ENCODE data around the gene LPAR1. TPM values are rescaled to one million over a fixed set of nuclear protein-coding genes. Genes with fewer than 3 reads are reported as not detected.

The LPAR1 gene
- total RNA-seq, 1 donor from 2014 or later, result 0.56 TPM

DNA sequence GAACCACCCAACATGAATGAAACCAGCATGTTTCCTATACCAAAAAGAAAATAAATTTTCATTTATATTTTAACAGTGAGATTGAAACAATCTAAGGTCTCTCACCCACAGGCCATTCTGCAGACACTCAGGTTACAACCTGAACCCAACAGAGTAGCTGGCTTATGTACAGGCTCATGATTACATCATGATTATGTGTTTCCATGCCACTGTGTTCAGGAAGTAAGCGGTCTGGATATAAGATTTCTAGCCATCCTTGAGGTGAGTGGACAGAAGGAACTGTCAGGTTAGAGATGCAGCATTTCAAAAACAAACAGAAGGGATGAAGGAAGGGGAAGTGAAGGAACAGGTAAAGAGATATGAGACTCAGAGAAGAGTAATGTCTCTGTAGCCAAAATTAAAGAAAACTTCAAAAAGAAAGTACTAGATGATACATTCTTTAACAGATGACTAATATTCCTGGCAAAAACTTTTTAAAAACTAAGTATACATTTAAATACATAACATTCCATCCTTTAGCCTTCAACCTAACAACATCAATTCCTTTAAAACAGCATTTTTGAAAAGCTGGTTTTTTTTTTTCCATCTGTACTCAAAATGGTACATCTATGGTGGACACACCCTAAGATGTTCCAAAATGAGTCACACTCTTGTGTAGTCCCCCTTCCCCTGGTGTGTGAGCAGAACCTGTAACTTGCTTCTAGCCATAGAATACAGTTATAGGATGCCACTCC lies 119.8 kb downstream of the LPAR1 start:
- Mint-ChIP-seq H3K4me3 (ENCODE audit: unreplicated experiment) (no peak overlapping the region), H3K36me3 (ENCODE audit: unreplicated experiment) (peaks cover 4% of the 10 kb centered on the region), H3K27me3 (ENCODE audit: unreplicated experiment) (no peaks in the 10 kb centered on the region), H3K27ac (ENCODE audit: unreplicated experiment) (no peak overlapping the region), H3K4me1 (ENCODE audit: low read depth, unreplicated experiment) (no peaks in the 10 kb centered on the region), H3K9me3 (ENCODE audit: unreplicated experiment) (peaks cover 3% of the 10 kb centered on the region)
- no peak for DNase-seq
- TF ChIP-seq, protein P1, sequence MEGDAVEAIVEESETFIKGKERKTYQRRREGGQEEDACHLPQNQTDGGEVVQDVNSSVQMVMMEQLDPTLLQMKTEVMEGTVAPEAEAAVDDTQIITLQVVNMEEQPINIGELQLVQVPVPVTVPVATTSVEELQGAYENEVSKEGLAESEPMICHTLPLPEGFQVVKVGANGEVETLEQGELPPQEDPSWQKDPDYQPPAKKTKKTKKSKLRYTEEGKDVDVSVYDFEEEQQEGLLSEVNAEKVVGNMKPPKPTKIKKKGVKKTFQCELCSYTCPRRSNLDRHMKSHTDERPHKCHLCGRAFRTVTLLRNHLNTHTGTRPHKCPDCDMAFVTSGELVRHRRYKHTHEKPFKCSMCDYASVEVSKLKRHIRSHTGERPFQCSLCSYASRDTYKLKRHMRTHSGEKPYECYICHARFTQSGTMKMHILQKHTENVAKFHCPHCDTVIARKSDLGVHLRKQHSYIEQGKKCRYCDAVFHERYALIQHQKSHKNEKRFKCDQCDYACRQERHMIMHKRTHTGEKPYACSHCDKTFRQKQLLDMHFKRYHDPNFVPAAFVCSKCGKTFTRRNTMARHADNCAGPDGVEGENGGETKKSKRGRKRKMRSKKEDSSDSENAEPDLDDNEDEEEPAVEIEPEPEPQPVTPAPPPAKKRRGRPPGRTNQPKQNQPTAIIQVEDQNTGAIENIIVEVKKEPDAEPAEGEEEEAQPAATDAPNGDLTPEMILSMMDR (IDR thresholded peaks at IDR 0.05; ENCODE audit: partially characterized antibody, unreplicated experiment), result no peak

DNA sequence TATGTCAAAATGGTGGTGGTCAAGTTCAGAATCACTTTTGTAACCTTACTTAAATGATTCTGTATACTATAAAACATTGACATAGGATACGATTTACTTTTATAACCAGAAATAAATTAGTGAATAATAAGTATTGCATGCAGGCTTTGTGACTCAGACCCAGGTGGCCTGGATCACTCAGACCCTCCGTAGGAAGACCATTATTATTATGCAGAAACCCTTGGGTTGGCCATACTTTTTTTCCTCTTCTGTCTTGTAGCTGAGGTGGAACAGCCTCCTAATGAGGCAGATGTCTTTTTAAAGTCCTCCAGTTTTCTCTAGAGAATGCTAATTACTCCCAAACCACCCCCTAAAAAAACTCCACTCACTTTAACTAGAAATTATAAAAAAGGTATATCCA lies 121.9 kb downstream of the LPAR1 start:
- no peak overlapping the region for H3K27ac Mint-ChIP-seq (ENCODE audit: unreplicated experiment)
- peaks cover 4% of the 10 kb centered on the region for H3K36me3 Mint-ChIP-seq (ENCODE audit: unreplicated experiment)
- TF ChIP-seq, protein P1 (IDR thresholded peaks at IDR 0.05; ENCODE audit: partially characterized antibody, unreplicated experiment), result no peak
- no peak overlapping the region for H3K4me3 Mint-ChIP-seq (ENCODE audit: unreplicated experiment)
- H3K9me3 Mint-ChIP-seq (ENCODE audit: unreplicated experiment), result peaks cover 3% of the 10 kb centered on the region
- DNase-seq, result no peak
- H3K27me3 Mint-ChIP-seq (ENCODE audit: unreplicated experiment), result no peaks in the 10 kb centered on the region
- H3K4me1 Mint-ChIP-seq (ENCODE audit: low read depth, unreplicated experiment), result no peaks in the 10 kb centered on the region

DNA sequence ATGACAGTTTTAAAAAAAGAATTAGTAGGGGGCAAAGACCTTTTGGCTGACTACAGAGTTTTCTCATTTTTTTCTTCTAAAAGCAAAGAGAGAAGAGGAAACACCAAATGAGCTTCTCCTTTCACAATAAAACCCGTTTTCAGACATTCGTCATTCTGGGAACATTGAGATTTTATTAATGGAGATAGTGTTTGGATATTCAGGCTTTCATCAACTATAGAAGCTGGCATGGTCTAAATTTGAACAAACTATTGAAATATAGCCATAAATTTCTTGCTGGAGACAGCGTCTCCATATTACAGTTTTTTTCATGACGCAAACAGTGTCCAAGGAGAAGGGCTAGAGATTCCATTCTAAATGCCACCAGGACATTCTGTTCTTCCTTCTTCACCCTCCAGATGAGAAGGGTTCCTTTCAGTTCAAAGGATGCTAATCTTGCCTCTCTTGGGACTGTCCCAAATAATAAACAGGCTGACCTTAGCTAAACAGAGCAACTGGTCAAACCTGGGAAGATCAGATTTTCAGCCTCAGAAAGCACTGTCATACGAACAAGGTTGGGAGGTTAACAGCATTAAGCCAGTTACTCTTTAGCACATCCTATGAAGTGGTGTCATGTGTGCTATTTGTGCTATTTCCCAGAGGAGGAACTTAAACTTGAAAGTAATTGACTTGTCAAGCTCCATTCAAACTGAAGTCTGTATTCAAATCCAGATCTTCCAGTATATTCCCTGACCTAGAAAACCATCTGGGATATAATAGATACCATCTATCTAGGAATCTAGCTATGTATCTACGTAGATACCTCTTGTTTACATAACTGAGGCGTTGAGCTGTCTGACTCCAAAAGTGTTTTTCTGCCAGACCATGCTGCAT lies 125.6 kb downstream of the LPAR1 start:
- Mint-ChIP-seq H3K4me3 (ENCODE audit: unreplicated experiment) (no peak overlapping the region), H3K27me3 (ENCODE audit: unreplicated experiment) (no peaks in the 10 kb centered on the region), H3K4me1 (ENCODE audit: low read depth, unreplicated experiment) (no peaks in the 10 kb centered on the region), H3K27ac (ENCODE audit: unreplicated experiment) (no peak overlapping the region), H3K36me3 (ENCODE audit: unreplicated experiment) (peaks cover 17% of the 10 kb centered on the region), H3K9me3 (ENCODE audit: unreplicated experiment) (peaks cover 1% of the 10 kb centered on the region)
- TF ChIP-seq, protein P1 (IDR thresholded peaks at IDR 0.05; ENCODE audit: partially characterized antibody, unreplicated experiment), result no peak
- DNase-seq, result no peak

DNA sequence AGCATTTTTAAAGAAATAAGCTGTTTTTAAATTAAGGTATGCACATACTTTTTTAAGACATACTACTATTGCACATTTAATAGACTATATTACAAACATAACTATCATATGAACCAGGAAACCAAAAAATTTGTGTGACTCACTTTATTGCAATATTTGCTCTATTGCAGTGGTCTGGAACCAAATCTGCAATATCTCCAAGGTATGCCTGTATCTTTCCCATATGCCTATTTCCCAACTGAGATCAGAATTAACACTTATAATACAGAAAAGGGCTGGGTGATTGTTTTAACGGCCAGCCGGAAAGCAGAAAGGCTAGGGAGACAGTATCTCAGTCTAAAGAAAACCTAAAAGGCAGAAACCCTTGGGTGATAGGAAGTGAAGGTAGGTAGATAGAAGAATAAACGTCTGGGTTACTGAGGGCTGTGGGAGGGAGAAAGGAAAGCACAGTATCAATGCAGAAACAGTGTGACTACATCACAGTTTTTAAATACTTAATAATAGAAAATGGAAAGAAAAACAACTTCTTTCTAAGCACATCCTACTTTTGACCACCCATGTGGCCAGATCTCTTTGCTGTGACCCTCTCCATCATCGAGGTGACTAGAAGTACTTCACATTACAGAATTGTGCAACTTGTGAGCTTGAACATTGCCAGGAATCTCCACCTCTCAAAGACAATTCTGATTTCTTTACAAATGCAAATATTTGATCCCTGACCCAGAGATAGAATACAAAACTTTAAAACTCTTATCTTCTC lies 126.4 kb downstream of the LPAR1 start:
- H3K36me3 Mint-ChIP-seq (ENCODE audit: unreplicated experiment), result peaks cover 17% of the 10 kb centered on the region

More for the DNA sequence above, 126.4 kb downstream of the LPAR1 start:
- Mint-ChIP-seq H3K4me3 (ENCODE audit: unreplicated experiment) (no peak overlapping the region), H3K27me3 (ENCODE audit: unreplicated experiment) (no peaks in the 10 kb centered on the region), H3K9me3 (ENCODE audit: unreplicated experiment) (peaks cover 1% of the 10 kb centered on the region), H3K27ac (ENCODE audit: unreplicated experiment) (no peak overlapping the region), H3K4me1 (ENCODE audit: low read depth, unreplicated experiment) (no peaks in the 10 kb centered on the region)
- TF ChIP-seq, protein P1 (IDR thresholded peaks at IDR 0.05; ENCODE audit: partially characterized antibody, unreplicated experiment), result no peak
- no peak for DNase-seq
